HG03045 (cell line): ENCODE results near the gene SEC61A1.

Source experiments
- ATAC-seq: cut with Tn5 transposase; IDR thresholded peaks from one replicate; pipeline ENCODE4 v1.9.1; 2021; ENCODE audit warnings: mild to moderate bottlenecking, moderate library complexity; ENCODE audit not compliant: unreplicated experiment

Gene SEC61A1

DNA sequence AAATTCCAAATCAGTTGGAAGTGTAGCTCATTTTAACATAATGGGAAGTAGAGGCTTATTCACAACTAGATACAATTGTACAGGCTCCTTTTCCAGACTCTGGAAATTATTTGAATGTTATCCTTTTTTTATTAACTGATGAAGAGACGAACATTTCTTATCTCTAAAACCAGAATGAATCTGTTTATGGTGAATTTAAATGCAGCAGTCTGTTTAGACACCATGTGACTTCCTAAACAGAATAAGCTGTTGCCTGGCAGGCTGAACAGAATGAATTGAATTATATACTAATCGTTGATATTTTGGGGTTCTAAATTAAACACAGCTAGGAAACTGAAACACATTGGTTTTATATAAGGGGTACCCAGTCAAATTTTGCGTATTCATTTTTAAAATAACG is 4.0 kb downstream of the SEC61A1 start:
- ATAC-seq: no peak

DNA sequence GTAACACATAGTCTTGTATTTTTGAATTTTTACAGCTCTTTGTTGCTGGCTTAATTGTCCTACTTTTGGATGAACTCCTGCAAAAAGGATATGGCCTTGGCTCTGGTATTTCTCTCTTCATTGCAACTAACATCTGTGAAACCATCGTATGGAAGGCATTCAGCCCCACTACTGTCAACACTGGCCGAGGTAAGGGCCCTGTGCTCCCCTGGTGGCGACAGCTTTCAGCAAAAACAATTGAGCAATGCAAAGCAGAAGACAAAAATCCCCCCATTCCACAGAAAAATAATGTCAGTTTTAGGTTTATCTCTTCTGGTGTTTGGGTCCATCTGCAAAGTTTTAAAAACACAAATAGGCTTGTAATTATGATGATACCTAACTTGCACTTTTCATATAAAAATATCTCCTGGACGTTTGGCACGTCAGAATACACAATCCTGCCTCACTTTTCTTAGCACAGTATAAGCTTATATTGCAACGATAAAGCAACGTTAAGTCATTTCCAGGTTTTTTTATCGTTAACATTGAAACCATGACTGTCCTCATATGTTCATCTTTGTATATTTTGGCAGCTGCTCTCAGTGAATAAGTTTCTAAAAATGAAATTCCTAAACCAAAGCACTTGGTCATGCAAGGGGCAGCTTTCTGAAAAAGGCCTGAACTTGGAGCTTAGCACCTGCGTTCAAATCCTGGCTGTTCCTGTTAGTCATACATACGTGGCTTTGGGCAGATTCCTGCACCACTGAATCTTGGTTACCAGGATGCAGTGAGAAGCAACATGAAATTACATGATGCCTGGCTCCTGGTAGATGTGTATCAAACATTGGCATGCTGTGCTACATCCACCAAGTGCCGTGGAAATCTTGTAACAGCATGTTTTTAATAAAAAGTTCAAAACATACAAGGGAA is 8.5 kb downstream of the SEC61A1 start:
- no peak for ATAC-seq

DNA sequence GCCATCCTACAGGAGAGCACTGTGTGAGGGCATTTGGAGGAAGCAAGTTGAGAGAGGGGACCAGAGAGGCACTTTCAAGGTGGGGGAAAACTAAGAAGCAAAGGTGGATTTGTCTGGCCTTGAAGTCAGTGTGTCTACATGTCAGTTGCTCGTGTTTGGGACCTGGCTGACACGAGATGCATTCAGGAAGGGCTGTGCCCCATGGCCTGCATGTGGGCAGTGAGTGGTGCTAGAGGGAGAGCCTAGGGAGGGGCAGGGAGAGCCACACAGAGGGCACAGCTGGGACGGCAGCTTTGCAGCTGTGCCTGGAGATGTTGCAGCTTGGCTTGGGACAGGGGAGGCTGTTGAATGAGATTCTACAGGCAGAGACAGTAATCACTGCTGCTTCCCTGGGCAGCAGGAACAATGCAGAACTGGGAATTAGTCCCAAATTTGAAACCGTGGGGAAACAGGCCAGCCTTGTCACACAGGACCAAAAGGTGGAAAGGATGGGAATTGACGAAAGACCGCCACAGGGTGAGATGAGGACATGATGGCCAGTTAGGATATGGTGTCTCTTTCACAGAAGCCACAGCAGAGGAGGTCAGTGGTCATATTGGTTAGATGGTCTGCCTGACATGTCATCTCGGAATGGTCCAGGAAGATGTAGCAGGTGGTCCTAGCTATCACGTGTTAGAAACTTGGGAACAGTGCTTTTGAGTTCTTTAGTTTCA is 10.0 kb downstream of the SEC61A1 start:
- ATAC-seq: no peak

DNA sequence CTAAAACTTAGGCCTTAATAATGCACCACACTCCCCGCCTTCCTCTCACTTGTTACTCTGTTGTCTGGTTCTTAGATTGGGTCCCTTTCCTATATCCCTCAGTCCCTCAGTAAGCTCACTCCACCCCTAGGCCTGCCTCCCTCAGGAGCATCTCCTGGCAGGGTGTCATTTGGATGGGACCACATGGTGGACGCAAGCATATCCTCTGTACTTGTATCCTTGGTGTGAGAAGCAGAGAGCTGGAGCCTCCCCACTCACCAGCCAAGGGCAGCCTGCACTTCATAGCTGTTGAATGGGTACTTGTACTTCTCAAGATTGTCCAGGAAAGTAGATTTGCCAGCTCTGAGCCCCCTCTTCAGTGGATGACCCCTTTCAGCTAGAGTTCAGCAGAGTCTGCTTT is 11.6 kb downstream of the SEC61A1 start:
- ATAC-seq: no peak

DNA sequence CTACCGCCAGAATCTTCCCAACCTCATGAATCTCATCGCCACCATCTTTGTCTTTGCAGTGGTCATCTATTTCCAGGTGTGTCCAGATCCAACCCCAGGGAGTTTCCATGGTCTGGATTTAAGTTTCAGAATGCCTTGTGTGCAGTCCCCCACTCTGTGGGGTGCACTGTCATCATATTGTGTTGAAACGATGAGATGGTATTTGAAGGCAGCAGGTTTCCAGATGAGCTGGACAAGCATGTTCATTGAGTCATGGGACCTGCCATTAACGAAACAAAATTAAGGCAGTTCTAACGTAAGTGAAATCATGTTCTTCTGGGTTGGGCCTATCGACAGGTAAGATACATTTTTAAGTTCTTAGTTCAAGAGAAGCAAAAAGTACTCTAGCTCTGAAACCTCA is 12.7 kb downstream of the SEC61A1 start:
- ATAC-seq: no peak

DNA sequence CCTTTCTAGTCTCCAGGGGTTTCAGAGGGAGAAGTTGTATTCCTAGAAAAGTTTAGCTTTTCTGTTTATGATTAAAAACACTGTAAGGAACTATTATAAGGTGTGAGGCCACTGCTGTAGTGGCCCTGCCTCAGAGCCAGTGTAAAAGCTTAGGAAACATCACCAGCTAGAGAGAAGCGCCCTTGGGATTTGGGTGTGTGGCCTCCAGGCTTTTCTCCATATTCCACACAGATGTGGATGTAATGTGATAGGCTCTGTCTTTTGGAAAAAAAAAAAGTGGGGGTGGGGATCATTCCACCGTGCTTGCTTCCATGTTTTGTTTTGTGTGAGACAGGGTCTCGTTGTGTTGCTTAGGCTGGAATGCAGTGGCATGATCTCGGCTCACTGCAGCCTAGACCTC is 13.9 kb downstream of the SEC61A1 start:
- no peak for ATAC-seq

DNA sequence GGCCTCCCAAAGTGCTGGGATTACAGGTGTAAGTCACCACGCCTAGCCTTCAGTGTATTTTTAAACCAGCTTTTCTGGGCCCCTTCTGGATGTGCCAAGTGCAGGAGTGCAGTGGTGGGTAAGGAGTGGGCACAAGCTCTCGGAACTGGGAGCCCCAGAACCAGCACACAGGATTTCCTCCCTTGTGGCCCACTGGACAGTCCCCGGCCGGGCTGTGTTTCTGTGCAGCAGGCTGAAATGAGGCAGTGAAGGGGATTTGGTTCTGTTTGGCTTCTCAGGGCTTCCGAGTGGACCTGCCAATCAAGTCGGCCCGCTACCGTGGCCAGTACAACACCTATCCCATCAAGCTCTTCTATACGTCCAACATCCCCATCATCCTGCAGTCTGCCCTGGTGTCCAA is 14.4 kb downstream of the SEC61A1 start:
- ATAC-seq: no peak

DNA sequence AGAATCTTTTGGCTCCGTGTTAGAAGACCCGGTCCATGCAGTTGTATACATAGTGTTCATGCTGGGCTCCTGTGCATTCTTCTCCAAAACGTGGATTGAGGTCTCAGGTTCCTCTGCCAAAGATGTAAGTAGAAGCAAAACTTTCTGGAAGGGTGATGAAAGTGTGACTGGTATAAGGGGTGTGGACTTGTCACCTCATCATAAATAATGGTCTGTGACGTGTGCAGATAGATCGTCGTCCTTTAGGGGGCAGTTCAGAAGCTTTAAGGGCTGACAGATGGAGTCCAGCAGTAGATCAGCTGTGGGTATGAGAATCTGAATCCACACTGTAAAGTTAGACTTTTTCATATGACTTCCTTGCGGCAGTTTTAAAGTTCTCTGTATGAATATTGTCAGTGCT is 15.3 kb downstream of the SEC61A1 start:
- no peak for ATAC-seq

DNA sequence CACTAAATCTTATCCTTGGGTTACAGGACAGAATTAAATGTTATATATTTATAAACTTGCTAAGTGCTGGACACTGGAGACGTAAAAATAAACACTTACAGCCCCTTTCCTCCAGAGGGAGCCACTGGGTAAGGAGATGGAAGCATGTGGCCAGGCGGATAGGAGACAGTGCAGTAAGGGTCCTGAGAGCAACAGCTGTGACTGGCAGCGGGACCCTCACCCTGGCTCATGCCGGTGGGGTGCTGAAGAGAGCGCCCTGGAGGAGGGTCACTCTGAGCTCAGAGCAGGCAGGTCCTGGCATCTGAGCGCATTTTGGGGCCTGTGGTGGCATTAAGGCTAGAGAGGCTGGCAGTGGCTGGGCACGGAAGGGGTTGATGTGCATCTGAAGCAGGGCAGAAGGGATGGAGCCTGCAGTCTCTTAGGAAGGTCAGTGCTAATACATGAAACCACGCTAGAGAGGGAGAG is 16.0 kb downstream of the SEC61A1 start:
- no peak for ATAC-seq

DNA sequence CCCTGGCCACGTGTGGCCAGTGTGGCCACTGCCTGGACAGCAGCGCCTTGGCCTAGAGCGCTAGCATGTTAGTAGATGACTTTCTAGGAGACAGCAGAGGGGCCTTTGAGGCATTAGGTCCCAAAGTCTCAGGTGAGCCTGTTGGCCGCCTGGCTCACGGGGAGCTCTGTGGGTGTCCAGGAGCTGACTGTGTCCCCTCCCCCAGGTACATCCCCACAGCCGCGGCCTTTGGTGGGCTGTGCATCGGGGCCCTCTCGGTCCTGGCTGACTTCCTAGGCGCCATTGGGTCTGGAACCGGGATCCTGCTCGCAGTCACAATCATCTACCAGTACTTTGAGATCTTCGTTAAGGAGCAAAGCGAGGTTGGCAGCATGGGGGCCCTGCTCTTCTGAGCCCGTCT is 17.0 kb downstream of the SEC61A1 start:
- ATAC-seq: no peak

DNA sequence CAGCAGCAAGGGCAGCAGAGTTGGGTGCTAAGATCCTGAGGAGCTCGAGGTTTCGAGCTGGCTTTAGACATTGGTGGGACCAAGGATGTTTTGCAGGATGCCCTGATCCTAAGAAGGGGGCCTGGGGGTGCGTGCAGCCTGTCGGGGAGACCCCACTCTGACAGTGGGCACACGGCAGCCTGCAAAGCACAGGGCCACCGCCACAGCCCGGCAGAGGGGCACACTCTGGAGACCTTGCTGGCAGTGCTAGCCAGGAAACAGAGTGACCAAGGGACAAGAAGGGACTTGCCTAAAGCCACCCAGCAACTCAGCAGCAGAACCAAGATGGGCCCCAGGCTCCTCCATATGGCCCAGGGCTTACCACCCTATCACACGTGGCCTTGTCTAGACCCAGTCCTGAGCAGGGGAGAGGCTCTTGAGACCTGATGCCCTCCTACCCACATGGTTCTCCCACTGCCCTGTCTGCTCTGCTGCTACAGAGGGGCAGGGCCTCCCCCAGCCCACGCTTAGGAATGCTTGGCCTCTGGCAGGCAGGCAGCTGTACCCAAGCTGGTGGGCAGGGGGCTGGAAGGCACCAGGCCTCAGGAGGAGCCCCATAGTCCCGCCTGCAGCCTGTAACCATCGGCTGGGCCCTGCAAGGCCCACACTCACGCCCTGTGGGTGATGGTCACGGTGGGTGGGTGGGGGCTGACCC is 18.8 kb downstream of the SEC61A1 start:
- no peak for ATAC-seq

DNA sequence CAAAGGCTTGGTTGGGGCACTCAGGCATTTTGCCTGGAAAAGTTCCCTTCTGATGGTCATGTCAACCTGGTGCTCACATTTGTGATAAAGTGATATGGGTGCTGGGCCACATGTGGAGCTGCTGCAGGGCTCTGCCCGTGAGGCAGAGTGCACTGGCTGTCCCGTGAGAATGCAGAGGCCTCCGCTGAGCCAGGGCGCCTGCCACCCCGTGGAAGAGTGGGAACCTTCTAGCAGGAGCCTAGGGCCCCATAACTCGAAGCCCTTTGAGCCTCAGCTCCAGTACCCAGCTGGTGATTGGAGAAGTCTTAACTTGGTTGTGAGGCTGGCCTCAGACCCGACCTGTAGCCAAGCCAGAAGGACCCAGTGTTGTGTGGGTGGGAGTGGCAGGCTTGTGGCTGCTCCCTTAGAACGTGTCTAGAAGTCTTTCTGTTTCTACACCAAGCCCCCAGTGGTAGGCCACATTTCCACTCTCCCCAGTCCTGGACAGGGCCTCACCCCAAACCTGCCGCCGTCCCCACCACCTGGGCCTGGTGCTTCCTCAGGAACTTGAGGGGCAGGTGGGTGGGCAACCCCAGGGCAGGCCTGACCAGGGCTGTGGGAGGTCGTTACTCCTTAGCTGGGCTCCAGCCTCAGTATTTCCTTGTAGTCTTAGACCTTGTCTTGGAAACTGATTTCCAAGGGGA is 19.7 kb downstream of the SEC61A1 start:
- ATAC-seq: no peak

DNA sequence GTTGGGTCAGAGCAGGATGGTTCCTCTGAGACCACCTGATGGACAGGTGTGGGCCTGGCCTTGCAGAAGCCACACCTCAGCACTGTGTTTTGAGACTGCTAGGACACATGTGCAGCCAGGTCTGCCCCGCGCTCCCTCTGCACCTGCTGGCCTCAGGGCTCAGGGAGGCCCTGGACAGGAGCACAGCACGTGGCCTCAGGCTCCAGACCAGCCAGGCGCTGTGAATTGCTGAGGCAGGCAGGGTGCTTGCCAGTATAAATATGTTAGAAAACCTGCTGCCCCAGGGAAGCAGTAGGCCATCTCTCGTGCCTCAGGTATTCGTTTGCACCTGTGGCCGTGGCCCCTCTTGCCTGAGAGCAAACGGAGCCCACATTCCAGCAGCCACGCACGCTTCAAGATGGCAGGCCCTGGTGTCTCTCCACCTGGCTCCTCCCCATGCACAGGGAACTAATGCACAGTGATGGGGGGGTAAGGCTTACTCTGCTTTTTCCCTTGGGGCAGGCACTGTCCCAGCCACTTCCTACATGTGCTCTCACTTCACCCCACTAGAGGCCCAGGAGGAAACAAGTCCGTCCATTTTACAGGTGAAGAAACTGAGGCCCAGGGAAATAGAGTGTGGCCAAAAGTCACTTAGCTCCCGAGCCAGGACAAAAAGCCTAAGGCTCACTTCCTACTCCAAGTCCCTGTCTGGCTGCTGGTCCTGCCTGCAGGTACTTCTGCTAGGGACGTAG is 20.4 kb downstream of the SEC61A1 start:
- ATAC-seq: no peak

DNA sequence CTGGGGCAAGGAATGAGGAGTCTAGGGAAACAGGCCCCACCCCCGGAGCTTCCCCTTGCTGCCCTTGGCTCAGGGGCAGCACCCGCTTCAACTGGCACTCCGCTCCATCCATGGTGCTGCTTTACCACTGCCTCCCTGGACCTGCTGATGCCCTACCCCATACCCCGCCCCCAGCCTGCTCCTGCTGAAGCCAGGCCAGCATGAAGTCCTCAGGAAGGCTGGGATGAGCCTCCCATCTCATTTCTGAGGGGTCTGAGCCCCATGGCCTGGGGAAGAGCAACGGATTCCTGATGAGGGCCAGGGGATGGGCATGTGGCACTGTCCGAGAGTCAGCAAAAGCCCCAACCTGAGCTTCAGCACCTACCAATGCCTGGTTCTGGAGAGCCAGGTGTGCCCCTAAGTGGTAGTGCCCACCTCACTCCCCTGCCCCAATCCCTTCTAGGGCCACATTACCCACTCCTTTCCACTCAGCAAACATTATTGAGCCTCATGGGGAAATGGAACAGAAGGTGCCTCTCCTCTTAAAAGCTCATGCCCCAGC is 21.0 kb downstream of the SEC61A1 start:
- ATAC-seq: no peak

DNA sequence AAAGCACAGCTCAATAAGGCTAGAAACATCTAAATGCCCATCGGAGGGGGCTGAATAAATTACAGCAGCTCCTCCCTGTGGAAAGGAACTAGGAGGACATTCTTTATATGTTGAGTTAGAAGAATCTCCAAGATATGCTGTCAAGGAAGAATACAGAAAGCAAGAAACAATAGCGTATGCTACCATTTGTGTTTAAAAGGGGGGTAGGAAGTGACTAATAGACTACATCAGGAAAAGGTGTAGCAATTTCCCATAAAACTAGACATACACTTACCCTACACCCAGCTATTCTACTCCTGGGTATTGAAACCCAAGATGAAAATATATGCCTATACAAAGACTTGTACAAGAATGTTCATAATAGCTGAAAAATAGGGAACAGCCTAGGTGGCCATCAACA is 21.6 kb downstream of the SEC61A1 start:
- ATAC-seq: no peak

DNA sequence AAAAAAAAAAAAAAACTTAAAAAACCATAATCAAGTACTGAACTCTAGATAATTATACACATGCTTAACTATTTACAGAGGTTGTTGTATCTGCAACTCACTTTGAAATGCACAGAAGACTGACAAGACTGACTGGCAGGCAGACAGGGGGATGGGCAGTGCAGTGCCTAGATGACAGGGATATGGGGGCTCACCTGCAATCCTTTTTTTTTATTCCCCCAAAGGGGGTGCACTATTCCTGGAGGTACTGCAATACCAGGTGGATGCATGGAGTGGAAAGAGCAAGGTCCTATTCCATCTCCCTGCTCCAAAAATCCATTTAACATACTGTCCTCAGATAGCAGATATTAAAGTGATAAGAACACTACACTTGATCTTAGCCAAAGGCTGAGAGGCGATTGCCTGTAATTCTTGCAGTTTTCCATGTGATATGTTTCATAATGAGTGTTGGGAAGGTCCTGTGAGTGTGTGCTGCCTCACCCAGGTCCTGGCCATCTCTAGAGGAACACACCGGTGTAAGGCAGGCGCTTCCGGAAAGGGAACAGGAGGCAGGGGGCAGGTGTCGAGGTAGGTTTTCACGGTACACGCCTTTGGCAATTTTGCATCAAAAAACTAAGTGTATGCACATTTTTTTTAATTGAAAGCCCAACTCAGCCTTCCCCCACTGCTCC is 22.7 kb downstream of the SEC61A1 start:
- no peak for ATAC-seq

DNA sequence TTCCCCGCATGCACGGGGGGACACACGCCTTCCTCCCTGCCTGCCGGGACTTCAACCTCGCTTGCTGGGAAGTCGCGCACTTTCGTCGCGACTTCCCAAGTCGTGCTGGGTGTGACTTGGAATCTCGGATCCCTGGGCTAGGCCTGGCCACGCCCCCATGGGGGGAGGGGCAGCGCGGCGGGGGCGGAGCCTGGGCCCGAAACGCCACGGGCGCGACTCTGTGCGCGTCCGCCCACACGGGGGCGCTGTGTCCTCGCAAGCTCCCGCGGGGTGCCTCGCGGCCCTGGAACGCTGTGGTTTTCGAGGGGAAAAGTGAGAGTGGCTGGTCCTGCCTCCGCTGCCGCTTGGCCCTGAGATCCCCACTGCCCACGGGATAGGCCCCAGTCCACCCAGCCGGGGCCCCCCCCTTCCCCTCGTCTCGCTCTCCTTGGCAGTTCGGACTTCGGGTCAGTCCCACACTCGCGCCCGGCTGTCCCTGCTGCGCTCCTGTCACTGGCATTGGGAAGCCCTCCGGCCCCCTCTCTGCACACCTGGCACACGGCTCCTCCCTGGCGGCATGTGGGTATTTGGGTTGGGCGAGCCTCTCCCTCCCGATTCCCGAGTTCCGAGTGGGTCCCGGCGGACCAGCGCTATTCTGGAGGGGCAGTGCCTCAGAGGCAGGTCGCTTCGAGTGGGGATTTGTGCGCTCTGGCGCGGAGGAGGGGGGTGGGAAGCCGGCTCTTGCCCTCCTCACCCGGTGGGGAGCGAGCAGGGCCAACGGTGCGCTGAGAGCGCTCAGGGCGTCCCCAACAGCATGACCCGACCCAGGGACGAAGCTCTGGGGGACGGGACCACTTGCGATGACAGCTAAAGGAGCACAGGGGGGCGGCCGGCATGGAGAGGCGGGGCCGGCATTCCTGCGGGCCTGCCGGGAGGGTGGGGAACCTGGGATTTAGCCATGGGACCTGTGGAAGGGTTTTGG is 23.6 kb downstream of the SEC61A1 start:
- peak; percentile 63 for ATAC-seq

DNA sequence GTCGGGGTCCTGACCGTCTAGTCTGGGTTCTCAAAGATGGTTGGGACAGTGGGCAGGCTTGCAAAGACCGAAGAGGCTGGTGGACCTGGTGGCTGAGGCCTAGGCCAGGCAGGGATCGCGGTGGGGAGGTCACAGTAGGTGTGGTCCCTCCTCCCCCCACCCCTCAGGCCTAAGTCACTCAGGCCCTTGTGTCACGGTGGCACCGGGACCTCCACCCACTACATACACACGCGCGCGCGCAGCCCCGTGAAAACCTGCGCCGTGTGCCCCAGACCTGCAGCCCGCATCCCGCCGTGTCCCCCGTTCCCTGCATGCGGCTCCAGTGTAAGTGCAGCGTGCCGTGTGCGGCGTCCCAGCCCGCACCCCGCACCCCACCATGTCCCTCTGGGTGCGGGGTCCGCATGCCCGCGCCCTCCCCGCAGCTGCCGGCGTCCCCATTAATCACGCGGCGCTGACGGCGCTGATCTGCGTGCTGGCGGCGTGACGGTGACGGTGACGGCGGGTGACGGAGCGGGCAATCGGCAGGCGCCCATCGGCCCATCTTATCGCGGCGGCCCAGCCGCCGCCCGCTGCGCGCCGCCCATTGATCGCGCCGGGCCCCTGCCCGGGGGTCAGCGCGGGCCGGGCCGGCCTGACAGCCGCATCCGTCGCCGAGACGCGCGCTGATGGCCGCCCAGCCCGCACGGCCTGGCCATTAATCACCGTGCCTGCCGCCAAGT is 24.4 kb downstream of the SEC61A1 start:
- no peak for ATAC-seq
